HCEC 1CT (cell line): ENCODE data around the gene CCAR1.
"Not testable (repeated sequence)": the region's sequence is repeated elsewhere in the genome, so short reads cannot be mapped to it uniquely, and the experiment has no call there.

Experiments used
- DNase-seq: peaks from one replicate; pipeline ENCODE4 v3.0.0-alpha.2; 2017

The CCAR1 gene, protein sequence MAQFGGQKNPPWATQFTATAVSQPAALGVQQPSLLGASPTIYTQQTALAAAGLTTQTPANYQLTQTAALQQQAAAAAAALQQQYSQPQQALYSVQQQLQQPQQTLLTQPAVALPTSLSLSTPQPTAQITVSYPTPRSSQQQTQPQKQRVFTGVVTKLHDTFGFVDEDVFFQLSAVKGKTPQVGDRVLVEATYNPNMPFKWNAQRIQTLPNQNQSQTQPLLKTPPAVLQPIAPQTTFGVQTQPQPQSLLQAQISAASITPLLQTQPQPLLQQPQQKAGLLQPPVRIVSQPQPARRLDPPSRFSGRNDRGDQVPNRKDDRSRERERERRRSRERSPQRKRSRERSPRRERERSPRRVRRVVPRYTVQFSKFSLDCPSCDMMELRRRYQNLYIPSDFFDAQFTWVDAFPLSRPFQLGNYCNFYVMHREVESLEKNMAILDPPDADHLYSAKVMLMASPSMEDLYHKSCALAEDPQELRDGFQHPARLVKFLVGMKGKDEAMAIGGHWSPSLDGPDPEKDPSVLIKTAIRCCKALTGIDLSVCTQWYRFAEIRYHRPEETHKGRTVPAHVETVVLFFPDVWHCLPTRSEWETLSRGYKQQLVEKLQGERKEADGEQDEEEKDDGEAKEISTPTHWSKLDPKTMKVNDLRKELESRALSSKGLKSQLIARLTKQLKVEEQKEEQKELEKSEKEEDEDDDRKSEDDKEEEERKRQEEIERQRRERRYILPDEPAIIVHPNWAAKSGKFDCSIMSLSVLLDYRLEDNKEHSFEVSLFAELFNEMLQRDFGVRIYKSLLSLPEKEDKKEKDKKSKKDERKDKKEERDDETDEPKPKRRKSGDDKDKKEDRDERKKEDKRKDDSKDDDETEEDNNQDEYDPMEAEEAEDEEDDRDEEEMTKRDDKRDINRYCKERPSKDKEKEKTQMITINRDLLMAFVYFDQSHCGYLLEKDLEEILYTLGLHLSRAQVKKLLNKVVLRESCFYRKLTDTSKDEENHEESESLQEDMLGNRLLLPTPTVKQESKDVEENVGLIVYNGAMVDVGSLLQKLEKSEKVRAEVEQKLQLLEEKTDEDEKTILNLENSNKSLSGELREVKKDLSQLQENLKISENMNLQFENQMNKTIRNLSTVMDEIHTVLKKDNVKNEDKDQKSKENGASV

DNA sequence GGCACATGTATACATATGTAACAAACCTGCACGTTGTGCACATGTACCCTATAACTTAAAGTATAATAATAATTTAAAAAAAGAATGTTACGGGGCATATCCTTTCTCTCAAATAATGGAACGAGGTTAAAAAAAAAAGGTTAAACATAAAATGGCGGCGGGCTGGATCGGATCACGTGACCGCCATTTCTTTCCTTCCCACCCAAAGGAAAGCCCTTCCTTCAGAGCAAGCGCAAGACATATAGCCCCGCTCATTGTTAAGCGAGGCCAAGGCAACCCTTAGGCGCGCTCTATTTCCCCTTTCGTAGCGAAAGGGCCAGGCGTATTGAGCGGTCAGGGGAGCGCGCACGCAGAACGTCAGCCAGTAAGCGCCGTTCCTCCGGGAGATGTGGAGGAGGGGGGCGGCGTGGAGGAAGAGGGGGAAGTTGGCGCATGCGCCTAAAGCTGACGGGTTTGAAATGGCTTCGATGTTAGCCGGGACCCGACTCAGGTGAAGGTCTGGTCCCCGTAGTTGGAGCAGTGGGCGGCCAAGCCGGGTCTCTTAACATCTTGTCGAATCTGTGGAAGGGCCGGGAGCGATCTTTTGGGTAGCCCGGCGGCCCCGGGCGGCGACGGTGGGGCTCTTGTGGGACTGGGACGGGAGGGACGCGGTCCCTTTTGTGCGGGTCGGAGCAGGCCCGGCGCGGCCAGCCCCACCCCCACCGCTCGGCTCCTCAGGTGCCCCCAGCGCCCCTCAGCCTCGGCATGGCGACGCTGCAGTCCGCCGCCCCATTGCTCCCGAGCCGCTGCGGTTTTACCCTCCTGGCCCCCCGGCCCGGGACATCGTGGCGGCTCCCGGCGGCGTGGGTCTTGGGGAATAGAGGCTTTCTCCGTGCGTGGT lies at the start of gene CCAR1:
TSS of gene CCAR1 (plus strand) at position 447 of the 880 bp plus-strand sequence. CDS start 1,266 bp downstream, outside the sequence.
- peak; percentile 99 for DNase-seq

DNA sequence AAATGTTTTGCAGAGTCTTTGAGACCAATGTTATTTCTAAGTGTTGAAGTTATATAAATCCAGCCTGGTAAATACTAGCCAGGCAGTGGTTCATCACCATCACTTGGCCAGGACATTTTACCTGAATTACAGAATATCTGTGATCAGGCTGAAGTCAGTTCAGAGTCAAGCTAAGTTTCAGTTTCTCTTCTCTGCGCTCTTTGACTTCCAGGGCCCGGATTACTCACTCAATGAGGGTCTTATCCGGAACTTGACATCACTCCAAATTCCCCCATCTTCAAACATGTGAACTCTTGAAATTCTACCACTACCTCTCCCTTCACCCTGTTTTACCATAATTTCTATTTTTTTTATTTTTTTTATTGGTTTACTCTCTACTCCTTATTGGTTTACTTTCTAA lies 36.6 kb upstream of the CCAR1 start:
- no peak for DNase-seq

DNA sequence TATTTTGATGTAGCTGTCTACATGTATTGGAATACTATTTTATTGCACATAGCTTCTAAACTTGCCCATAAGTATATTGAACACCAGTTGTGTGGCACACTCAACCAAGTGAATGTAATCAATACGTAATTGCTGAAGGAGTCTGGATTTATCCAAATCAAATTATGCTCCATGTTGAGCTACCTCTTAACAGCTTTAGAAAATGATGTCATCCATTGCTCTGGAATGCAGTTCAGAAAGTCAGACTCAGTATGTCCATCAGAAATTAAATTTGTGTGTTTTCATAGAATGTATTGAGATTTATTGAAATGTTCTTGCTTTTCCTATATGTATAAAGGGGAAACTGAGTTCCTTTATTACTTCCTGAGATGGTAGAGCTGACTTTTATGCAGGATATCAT lies 25.0 kb upstream of the CCAR1 start:
- no peak for DNase-seq

DNA sequence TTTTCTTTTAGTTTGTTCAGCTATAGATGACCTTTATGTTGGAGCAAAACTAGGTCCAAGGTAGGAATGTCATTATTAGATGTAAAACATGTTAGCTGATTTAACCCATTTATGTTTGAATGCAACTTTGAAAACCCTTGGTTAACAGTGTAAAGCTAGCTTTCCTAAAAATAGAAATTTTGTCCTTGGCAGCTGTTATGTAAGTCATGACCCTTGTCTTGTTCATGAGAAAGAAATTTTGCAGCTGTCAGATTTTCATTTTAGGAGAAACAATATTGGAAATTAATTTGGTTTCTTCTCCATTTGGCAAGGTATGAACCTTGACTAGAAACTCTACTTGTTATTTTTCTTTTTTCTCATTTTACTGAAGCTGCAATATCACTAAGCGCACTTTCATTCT lies 23.9 kb upstream of the CCAR1 start:
- no peak for DNase-seq

DNA sequence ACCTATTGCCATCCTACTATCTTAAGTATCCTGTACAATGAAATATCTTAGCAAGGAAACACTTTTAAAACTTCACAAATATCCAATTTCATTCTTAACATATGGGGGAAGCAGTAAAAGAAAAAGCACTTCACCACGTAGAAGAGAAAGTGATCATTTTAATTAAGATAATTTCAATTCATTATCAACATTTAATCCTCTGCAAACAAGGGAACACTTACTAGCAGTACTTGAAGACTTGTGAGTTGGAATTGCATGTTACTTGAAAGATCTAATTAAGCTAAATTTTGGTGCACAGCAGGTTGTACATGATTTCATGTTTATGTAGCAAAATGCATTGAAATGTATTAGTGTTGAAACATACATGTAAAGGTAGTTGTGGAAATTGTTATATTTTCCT lies 20.8 kb upstream of the CCAR1 start:
- DNase-seq: no peak

DNA sequence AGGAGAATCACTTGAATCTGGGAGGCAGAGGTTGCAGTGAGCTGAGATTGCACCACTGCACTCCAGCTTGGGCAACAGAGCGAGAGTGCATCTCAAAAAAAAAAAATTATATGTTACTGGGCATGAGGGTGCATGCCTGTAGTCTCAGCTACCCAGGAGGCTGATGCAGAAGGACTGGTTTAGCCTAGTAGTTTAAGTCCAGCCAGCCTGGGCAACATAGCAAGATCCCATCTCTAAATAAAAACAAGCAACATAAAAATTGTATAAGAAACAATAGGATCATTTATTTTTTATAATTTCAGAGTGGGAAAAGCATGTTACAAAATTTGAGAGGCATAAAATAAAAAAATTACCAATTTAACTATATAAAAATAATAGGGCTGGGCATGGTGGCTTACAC lies 15.5 kb upstream of the CCAR1 start:
- DNase-seq: no peak

DNA sequence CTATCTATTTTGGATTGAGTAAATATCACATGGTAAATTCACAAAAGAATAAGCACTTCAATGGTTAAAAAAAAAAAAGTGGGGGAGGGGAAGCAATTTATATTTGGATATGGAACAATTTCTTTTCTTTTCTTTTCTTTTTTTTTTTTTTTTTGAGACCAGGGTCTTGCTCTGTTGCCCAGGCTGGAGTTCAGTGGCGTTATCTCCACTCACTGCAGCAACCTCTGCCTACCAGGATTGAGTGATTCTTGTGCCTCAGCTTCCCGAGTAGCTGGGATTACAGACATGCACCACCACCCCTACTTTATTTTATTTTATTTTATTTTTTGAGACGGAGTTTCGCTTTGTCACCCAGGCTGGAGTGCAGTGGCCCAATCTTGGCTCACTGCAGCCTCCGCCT lies 12.1 kb upstream of the CCAR1 start:
- DNase-seq: not testable (repeated sequence)

DNA sequence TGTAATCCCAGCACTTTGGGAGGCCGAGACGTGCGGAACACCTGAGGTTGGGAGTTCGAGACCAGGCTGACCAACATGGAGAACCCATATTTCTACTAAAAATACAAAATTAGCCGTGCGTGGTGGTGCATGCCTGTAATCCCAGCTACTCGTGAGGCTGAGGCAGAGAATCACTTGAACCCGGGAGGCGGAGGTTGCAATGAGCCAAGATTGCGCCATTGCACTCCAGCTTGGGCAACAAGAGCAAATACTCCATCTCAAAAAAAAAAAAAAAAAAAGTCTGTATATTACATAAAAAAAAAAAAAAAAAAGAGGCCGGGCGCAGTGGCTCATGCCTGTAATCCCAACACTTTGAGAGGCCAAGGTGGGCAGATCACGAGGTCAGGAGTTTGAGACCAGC lies 8.0 kb upstream of the CCAR1 start:
- DNase-seq: not testable (repeated sequence)

DNA sequence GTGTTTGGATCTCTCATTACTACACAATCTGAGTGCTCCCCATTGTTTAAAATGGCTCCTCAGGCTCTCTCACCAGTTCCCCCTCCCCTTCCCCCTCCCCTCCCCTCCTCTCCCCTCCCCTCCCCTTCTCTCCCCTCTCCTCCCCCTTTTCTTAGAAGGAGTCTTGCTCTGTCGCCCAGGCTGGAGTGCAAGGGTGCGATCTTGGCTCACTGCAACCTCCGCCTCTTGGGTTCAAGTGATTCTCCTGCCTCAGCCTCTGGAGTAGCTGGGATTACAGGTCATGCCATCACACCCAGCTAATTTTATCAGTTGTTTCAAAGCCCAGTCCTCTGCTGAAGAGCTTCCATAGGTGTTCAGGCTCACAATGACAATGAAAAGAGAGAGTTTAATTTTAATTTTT lies 3.6 kb upstream of the CCAR1 start:
- no peak for DNase-seq

DNA sequence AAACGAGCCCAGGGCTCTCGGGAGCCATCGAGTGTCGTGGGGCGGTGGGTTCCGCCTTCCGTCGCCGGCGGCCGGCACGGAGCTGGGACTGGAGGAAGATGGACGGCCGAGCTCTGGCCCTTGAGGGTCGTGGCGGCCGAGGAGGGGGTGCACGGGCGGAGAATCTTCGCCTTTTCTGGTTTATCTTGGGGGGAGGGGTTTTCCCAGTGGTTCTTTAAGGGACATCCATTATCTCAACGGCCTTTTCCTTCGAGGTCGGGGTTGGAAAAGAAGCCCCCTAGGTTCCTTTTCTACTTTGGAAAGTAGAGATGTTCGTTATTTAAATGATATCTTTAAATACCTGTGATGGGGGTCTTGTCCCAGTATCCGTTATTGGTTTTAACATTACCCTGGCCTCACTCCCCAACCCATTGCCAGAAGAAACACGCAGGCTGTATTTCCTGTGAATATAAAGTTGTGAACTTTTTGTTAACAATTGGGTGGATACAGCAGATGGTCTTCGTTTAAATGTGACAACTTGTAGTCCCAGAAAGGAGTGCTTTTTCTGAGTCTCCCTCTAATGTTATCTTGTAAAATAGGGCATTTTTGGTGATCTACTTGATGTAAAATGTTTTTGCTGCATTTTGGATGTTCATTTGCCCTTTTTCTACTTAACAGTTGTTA lies 765 bp downstream of the CCAR1 start:
- no peak for DNase-seq

DNA sequence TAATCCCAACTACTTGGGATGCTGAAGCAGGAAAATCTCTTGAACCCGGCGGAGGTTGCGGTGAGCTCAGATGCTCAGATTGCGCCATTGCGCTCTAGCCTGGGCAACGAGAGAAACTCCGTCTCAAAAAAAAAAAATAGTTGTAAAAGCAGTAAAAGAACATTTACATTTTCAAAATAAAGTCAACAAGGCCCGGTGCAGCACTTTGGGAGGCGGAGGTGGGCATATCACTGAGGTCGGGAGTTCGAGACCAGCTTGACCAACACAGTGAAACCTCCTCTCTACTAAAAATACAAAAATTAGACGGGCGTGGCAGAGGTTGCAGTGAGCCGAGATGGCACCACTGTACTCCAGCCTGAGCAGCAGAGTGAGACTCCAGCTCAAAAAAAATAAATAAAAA lies 4.0 kb downstream of the CCAR1 start:
- no peak for DNase-seq

DNA sequence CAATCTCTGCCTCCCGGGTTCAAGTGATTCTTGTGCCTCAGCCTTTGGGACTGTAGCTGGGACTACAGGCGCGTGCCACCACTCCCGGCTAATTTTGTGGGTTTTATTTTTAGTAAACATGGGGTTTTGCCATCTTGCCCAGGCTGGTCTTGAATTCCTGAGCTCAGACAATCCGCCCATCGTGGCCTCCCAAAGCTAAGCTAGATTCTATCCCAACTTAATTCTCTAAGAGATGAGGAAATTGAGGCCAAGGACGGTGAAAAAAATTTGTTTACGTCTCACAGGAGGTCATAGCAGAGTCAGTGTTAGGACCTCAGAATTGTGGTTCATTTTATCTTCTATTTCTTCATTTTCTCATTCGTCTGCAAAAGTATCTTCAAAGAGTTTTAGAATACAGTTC lies 6.1 kb downstream of the CCAR1 start:
- no peak for DNase-seq

DNA sequence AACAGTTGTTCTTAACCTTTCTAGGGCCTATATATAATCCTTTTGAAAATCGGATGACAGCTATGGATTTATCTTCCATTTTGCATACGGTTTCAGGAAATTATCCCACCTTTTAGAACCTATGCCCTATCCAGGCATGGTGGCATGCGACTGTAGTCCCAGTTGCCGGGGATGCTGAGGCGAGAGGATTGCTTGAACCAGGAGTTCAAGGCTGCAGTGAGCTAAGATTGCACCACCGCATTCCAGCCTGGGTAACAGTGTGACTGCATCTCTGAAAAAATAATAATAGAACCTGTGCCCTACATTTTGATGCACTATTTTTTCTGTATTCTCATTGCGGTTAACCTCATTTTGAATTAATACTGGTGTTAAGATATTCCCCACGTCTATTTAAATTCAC lies 11.6 kb downstream of the CCAR1 start:
- no peak for DNase-seq

DNA sequence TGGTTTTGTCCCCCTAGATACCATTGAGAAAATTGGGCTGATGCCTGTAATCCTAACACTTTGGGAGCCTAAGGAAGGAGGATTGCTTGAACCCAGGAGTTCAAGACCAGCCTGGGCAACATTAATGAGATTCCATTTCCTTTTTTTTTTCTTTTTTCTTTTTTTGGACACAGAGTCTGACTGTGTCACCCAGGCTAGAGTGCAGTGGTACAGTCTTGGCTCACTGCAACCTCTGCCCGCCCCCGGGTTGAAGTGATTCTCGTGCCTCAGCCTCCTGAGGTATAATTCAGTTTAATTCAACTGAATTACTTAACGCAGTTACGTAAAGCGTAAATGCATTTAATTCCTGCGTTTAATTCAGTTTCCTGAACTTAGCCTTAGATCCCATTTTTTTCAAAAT lies 13.3 kb downstream of the CCAR1 start:
- DNase-seq: no peak

DNA sequence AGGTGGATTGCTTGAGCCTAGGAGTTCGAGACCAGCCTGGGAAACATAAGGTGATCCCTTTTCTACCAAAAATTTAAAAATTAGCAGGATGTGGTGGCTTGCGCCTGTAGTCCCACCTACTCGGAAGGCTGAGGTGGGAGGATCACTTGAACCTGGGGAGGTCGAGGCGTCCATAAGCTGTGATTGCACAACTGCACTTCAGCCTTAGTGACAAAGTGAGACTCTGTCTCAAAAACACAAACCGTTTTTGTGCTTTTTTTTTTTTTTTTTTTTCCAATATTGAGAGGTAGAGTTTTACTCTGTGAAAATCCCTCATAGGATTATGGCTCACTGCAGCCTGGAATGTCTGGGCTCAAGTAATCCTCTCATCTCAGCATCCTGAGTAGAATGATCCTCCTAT lies 14.1 kb downstream of the CCAR1 start:
- no peak for DNase-seq

DNA sequence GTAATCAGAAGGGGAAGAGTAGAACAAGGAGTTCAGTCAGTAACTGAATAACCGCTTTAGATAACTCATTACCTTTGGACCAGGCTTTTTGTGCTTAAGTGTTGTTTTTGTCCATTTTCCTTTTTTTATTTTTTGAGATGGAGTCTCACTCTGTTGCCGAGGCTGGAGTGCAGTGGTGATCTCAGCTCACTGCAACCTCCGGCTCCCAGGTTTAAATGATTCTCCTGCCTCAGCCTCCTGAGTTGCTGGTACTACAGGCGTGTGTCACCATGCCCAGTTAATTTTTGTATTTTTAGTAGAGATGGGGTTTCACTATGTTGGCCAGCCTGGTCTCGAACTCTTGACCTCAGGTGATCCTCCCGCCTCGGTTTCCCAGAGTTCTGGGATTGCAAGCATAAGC lies 14.7 kb downstream of the CCAR1 start:
- not testable (repeated sequence) for DNase-seq

DNA sequence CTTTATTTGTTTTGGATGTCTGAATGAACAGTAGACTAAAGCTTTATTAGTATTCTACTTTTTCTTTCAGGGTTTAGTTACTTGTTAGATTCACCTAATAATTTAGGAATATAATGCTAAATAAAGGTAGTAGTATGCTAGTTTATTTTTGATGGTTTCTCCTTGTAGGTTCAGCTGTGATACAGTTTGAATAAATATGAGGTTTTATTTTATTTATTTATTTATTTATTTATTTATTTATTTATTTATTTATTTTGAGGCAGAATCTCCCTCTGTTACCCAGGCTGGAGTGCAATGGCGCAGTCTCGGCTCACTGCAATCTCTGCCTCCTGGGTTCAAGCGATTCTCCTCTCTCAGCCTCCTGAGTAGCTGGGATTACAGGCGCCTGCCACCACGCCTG lies 19.6 kb downstream of the CCAR1 start:
- not testable (repeated sequence) for DNase-seq

DNA sequence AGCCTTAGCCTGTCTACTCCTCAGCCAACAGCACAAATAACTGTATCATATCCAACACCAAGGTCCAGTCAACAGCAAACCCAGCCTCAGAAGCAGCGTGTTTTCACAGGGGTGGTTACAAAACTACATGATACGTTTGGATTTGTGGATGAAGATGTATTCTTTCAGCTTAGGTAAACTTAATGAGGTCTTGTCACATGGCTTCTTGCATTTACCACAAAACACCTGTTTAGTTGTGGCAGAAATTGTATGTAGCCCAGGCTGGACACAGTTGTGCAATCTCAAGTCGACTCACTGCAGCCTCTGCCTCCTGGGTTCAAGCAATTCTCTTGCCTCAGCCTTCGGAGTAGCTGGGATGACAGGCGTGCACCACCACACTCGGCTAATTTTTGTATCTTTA lies 21.4 kb downstream of the CCAR1 start:
- peak; percentile 4 for DNase-seq

DNA sequence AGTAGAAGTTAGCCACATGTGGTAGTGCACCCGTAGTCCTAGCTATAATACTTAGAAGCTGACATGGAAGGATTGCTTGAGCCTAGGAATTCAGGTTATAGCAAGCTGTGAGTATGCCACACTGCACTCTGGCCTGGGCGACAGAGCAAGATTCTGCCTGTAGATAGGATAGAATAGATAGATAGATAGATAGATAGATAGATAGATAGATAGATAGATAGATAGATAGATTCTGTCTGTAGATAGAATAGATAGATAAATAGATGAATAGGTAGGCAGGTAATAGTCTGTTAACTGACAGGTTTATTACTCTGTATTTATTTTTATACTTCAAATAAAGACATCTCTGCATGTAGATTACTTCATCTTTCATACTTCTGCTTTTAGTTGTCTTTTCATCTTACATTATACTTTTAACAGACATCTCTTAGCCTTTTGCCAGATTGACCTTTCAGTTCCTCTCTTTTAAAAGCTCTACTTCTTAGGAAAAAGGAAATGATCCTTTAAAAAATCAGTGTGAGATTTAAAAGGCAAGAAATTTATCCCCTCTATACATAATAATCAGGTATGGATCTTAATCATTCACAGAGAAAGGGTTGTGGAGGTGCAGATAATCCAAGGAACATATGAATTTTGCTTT lies 31.8 kb downstream of the CCAR1 start:
- no peak for DNase-seq

DNA sequence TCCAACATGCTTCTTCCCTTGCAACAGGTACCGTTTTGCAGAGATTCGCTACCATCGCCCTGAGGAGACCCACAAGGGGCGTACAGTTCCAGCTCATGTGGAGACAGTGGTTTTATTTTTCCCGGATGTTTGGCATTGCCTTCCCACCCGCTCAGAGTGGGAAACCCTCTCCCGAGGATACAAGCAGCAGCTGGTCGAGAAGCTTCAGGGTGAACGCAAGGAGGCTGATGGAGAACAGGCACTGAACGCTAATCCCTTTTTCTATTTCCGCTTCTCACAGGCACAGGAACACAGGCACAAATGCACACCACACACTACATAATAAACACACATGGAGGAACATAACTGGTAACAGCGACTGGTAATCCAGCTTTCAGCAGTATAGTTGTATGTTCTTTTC lies 35.2 kb downstream of the CCAR1 start:
- DNase-seq: no peak

DNA sequence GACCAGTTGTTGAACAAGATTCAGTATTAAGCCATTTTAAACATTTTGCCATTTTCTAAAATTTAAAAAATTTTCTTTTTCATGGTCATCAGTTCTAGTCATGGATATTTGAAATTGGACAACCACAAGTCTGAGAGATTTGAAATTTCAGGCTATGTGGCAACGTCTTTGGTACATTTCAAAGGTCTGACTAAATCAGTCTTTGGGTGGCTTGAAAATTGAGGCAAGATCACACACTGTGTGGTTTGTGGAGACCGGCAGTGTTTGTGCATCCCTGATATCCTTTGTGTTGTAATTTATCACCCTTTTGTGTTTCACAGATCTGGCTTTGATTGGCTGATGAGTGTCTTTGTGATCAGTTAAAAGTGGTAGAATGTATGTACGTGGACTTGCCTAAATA lies 35.7 kb downstream of the CCAR1 start:
- no peak for DNase-seq
